Kidney tubule cell (primary cell): Measurements from ENCODE around the gene CHRM5.
A peak's percentile ranks its signal among the peaks of the same experiment; 100 is the strongest.
"Not testable (repeated sequence)": the region's sequence is repeated elsewhere in the genome, so short reads cannot be mapped to it uniquely, and the experiment has no call there.

Source experiments
- DNase-seq: peaks from one replicate; pipeline ENCODE4 v3.0.0-alpha.2; 2018; ENCODE audit warnings: low spot score

Gene CHRM5

DNA sequence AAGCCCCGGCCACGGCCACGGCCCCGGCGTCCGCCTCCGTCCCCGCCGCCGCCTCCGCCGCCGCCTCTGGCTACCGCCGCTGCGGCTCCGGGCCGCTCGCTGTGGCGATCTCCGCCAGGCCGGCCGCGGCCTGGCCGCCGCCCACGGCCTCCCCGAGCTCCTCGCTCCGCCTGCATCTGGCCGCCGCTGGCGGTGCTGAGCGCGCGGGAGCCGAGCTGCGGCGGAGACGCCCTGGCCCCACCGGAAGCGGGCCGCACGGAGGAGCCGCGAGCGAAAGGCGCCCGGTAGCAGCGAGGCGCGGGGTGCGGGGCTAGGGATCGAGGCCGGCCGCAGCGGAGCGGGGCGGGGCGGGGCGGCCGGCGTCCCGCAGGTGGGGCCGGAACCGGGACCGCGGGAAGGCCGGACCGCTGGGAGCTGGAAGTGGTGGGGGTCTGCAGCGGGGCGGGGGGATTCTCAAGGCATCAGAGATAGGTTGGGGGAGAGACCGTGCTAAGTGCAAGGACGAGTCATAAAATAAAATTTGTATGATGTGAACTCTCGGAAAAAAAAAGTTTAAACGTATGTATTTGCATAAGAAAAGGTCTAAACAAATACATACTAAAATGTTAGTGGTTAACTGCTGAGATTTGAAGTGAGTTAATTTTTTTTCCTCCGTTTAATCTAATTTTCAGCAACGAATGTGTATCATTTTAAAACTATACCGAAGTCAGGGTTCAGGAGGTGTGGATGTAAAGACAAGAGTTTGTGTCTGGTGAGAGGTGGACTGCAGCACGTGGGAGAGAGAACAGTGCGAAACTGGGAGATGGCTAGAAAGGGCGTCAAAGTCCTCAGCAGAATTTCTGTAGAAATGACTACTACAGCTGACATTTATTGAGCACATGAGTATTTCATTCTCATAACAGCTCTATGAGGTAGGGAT, 70.8 kb downstream of the CHRM5 start, which contains the start of gene AVEN:
Gene AVEN, minus strand, starts transcription at position 334 of the 919 bp plus-strand sequence. Its CDS starts 158 bp downstream, at position 176.
- DNase-seq, result peak; percentile 61

DNA sequence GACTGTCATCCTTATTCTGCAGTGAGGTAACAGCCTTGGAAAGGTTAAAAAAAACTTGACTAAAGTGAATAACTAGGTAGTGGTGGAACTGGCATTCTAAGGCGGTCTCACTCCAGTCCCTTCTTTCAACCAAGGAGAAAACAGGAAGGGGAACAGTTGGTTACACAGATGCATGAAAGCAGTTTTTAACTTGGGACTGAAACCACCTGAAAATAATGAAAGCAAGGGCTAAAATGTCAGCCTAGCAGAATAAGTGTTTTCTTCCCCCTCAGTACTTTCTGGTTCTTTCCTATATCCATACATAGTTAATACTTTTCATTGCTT, 71.5 kb downstream of the CHRM5 start:
- DNase-seq, result no peak

- DNase-seq, result no peak
Measured at GRCh38 chr15:34043391-34043790, 75.1 kb downstream of the CHRM5 start.

GRCh38 chr15:34043813-34044212, 75.5 kb downstream of the CHRM5 start:
- DNase-seq, result no peak

GRCh38 chr15:34046471-34047145, 78.3 kb downstream of the CHRM5 start:
- no peak for DNase-seq

DNA sequence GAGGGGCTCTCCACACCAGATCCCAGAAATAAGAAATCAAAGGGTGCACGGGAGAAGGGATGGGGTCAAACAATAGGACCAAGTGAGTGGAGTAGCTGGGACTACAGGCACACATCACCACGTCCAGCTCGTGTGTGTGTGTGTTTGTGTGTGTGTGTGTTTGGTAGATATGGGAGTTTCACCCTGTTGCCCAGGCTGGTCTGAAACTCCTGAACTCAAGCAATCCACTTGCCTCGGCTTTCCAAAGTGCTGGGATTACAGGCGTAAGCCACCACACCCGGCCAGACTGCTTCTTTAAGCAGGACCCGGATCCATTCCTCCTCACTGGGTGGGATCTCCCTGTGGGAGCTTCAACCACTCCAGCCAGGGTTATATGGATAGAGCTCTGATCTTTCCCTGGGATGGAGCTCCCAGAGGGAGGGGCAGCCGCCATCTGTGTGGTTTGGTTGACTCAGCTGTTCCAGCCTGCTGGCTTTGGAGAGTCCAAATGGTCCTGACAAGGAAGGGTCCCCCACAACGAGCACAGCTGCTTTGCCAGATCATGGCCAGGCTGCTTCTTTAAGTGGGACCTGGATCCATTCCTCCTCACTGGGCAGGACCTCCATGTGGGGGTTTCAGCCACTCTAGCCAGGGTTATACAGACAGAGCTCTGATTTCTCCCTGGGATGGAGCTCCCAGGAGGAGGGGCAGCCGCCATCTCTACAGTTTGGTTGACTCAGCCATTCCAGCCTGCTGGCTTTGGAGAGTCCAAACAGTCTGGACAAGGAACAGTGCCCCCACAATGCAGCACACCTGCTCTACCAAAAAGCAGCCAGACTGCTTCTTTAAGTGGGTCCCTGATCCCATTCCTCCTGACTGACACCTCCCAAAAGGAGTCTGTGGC, 79.8 kb downstream of the CHRM5 start:
- peak; percentile 30 for DNase-seq

DNA sequence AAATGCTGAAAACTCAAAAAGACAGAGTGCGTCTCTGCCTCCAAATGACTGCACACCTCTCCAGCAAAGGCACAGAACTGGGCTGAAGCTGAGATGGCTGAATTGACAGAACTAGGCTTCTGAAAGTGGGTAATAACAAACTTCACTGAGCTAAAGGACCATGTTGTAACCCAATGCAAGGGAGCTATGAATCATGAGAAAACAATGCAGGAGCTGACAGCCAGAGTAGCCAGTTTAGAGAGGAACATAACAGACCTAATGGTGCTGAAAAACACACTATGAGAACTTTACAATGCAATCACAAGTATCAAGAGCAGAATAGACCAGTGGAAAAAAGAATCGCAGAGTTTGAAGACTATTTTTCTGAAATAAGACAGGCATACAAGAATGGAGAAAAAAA, 80.8 kb downstream of the CHRM5 start:
- peak; percentile 83 for DNase-seq

GRCh38 chr15:34050385-34050784, 82.1 kb downstream of the CHRM5 start:
- DNase-seq, result not testable (repeated sequence)

DNA sequence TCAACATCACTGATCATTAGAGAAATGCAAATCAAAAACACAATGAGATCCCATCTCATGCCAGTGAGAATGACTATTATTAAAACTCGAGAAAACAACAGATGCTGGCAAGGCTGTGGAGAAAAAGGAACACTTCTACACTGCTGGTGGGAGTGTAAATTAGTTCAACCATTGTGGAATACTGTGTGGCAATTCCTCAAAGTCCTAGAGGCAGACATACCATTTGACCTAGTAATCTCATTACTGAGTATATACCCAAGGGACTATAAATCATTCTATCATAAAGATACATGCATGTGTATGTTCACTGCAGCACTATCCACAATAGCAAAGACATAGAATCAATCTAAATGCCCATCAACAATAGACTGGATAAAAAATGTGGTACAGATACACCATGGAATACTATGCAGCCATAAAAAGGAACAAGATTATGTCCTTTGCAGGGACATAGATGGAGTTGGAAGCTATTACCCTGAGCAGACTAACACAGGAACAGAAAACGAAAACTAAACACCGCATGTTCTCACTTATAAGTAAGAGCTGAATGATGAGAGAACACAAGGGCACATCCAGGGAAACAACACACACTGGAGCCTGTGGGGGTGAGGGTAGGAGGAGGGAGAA, 85.9 kb downstream of the CHRM5 start:
- DNase-seq, result no peak

DNA sequence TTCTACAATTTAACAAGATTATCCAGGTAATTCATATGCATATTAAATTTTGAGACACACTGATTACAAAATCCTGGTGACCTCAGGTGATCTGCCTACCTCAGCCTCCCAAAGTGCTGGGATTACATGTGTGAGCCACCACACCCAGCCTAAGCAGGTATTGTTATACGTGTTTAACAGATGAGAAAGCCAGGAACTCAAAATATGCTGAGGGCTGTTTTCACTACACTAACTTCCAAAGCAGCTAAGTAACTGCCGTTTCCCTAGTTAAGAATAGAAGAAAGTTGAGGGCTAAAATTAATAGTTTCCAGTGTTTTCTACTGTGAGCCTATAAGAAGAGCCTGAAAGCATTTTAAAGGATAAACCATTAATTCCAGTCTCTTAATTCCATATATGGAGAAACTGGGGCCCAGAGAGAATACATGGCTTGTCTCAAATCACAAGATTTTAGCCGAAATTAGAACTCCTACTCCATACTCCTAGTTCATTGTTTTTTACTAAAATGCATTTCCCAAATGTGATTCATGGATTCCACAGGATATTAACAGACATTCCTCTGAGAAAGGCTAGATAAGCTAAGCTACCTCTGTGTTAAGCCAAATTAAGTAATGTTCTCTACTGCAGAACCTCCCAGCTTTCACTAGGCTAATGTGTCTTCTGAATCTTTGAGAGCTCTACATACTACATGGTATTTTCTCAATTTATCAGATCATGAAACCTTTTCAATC, 87.7 kb downstream of the CHRM5 start:
- peak; percentile 74 for DNase-seq

DNA sequence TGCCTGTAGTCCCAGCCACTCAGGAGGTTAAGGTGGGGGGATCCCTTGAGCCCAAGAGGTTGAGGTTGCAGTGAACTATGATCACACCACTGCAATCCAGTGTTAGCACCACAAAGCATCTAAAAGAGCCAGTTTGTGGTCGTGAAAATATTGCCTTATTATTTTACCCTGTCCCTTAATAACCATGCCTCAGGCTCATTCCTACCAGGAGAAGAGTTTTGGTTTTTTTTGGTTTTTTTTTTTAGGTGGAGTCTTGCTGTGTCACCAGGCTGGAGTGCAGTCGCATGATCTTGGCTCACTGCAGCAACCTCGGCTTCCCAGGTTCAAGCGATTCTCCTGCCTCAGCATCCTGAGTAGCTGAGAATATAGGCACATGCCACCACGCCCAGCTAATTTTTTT, 88.6 kb downstream of the CHRM5 start:
- DNase-seq, result no peak

DNA sequence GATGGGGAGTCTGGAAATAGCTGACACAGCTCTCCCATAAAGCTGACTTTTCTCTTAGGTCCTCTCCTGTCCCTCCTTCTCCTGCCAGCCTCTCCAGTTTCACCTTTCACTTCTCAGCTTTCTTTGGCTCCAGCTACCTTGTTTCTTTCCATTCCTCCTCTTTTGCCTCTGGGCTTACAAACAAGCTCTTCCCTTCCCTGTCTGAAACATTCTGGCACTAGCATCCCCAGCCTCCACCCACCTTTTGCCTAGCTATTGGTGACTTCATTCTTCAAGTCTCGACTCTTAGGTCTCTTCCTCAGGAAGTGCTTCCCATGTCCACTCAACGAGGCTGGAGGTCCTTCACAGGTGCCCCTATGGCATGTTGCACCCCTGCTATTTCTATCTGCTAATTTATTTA, 91.2 kb downstream of the CHRM5 start:
- DNase-seq, result no peak

DNA sequence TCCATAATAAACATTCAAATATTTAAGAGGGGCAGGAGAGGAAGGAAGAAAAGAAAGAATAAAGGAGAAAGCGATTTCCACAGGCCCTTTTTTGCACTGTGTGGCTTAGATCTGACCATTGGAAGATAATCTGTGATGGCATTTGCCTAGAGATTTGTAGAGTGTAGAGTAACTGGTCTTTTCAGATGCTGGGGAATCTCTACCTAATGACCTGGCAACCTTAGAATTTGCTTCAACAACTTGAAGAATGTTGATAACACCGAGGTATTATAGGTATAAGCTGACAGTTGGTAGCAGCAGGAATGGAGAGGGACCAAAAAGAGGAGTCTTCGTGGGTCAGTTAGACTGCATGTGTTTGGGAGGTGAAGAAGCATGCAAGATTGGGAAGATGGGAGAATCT, 91.6 kb downstream of the CHRM5 start:
- DNase-seq, result no peak

GRCh38 chr15:34064438-34064837, 96.1 kb downstream of the CHRM5 start:
- no peak for DNase-seq

DNA sequence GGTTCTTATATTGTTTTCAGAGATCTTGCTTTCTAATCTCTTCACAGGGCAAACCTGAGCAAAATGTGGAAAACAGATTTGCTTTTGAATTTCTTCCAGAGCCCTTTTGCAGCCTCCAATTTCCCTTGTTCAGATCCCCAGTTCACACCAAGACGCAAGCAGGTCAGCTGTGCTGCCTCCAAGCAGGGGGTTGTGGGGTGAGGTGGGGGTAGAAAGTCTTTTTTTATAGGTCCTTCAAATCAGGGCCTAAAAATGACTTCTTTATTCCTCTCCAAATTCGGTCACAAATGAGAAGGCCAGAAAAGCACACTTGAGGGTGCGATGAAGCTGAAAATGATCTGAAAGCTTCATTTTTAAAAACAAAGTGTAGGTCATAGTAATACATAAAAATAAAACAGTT, 97.0 kb downstream of the CHRM5 start:
- DNase-seq, result no peak

DNA sequence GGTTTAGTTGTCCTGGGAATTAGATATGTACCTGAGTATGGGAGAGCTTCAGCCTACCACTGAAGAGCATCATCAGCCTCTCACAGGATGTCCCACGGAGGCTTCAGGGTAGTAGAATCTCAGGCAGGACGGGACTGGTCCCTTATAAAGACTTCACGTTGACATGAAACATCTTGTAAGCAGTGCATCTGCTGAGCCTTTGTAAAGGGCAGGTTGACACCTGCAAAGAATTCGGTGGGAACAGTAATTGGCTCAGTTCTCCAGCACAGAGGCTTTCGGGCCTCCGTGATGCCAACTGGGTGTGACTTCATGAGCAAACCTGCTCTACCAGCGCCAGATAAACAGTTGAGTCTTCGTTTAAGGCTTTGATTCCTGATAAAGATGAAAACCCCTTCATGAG, 97.6 kb downstream of the CHRM5 start:
- DNase-seq, result no peak

- DNase-seq, result no peak
Measured at GRCh38 chr15:34070003-34070402, 101.7 kb downstream of the CHRM5 start.

GRCh38 chr15:34076785-34077184, 108.5 kb downstream of the CHRM5 start:
- no peak for DNase-seq

DNA sequence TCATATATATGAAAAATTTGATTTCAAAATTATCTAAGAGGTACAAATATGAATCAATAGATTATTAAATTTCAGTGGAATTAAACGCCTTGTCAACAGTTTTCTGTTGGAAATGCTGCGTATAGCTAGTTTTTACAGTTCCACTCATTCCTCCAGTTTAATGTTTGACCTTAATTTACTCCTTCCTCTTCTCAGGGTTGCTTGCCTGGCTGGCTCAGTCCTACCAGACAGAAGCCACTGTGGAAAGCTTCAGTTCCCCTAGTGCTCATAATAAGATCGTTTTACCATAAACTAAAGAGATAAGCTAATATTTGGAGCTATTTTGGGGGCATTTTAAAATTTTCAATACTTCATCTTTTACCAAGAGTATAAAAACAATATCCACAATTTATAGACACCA, 110.6 kb downstream of the CHRM5 start:
- DNase-seq, result no peak

DNA sequence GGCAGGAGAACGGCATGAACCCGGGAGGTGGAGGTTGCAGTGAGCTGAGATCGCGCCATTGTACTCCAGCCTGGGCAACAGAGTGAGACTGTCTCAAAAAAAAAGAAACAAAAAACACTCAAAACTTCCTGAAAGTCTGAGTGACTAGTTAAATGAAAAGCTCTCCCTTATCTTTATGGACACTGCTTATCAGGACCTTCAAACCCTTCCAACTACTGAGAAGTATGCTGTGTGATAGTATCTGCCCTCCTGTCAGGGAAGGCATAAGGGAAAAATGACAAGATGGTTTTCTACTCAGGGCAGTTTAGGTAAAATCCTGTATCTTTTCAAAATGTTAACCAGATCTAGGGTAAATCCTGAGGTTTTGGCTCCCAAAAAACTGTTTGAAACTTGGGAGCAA, 111.6 kb downstream of the CHRM5 start:
- no peak for DNase-seq

GRCh38 chr15:34084086-34084485, 115.8 kb downstream of the CHRM5 start:
- DNase-seq, result no peak
